ENCODE data around the gene HNRNPH1.

HNRNPH1 gene

GRCh38 chr5:179601871-179602625, 21.4 kb downstream of the HNRNPH1 start:
- Histone ChIP-seq H3K27me3 (ENCODE audit: control insufficient read depth in 1 of 2, insufficient read depth in 2 of 2, low read length in 2 of 2) (no peaks in the 10 kb centered on the region), H3K4me1 (ENCODE audit: control insufficient read depth, insufficient read depth, low read length) (peaks cover 16% of the 10 kb centered on the region), H3K27ac (ENCODE audit: low read length) (no peak overlapping the region), H3K4me3 (ENCODE audit: low read length in 2 of 2) (no peak overlapping the region), H3K9me3 (ENCODE audit: control insufficient read depth in 2 of 2, low read length in 2 of 2) (no peaks in the 10 kb centered on the region), H3K36me3 (ENCODE audit: control insufficient read depth in 2 of 2, insufficient read depth in 2 of 2, low read length in 2 of 2) (peaks cover 53 to 54% of the 10 kb centered on the region in 2 donors), H3K9ac (ENCODE audit: low read length in 2 of 2) (no peak overlapping the region)

GRCh38 chr5:179599973-179600372, 23.5 kb downstream of the HNRNPH1 start:
- no peaks in the 10 kb centered on the region for H3K27me3 ChIP-seq (ENCODE audit: control insufficient read depth in 1 of 2, insufficient read depth in 2 of 2, low read length in 2 of 2)
- H3K9me3 ChIP-seq (ENCODE audit: control insufficient read depth in 2 of 2, low read length in 2 of 2), result no peaks in the 10 kb centered on the region
- H3K4me3 ChIP-seq (ENCODE audit: low read length in 2 of 2), result no peak overlapping the region
- peaks cover 3% of the 10 kb centered on the region for H3K4me1 ChIP-seq (ENCODE audit: control insufficient read depth, insufficient read depth, low read length)
- H3K27ac ChIP-seq (ENCODE audit: low read length), result no peak overlapping the region
- peaks cover 41 to 48% of the 10 kb centered on the region in 2 donors for H3K36me3 ChIP-seq (ENCODE audit: control insufficient read depth in 2 of 2, insufficient read depth in 2 of 2, low read length in 2 of 2)
- H3K9ac ChIP-seq (ENCODE audit: low read length in 2 of 2), result no peak overlapping the region

GRCh38 chr5:179599566-179599965, 23.9 kb downstream of the HNRNPH1 start:
- Histone ChIP-seq H3K9ac (ENCODE audit: low read length in 2 of 2) (no peak overlapping the region), H3K9me3 (ENCODE audit: control insufficient read depth in 2 of 2, low read length in 2 of 2) (no peaks in the 10 kb centered on the region), H3K36me3 (ENCODE audit: control insufficient read depth in 2 of 2, insufficient read depth in 2 of 2, low read length in 2 of 2) (peaks cover 44 to 51% of the 10 kb centered on the region in 2 donors), H3K4me3 (ENCODE audit: low read length in 2 of 2) (no peak overlapping the region), H3K4me1 (ENCODE audit: control insufficient read depth, insufficient read depth, low read length) (peaks cover 3% of the 10 kb centered on the region), H3K27ac (ENCODE audit: low read length) (no peak overlapping the region), H3K27me3 (ENCODE audit: control insufficient read depth in 1 of 2, insufficient read depth in 2 of 2, low read length in 2 of 2) (no peaks in the 10 kb centered on the region)

GRCh38 chr5:179599100-179599499, 24.4 kb downstream of the HNRNPH1 start:
- H3K36me3 ChIP-seq (ENCODE audit: control insufficient read depth in 2 of 2, insufficient read depth in 2 of 2, low read length in 2 of 2), result peaks cover 43 to 52% of the 10 kb centered on the region in 2 donors
- no peaks in the 10 kb centered on the region for H3K27me3 ChIP-seq (ENCODE audit: control insufficient read depth in 1 of 2, insufficient read depth in 2 of 2, low read length in 2 of 2)
- peaks cover 3% of the 10 kb centered on the region for H3K4me1 ChIP-seq (ENCODE audit: control insufficient read depth, insufficient read depth, low read length)
- no peak overlapping the region for H3K27ac ChIP-seq (ENCODE audit: low read length)
- no peaks in the 10 kb centered on the region for H3K9me3 ChIP-seq (ENCODE audit: control insufficient read depth in 2 of 2, low read length in 2 of 2)
- no peak overlapping the region for H3K4me3 ChIP-seq (ENCODE audit: low read length in 2 of 2)
- H3K9ac ChIP-seq (ENCODE audit: low read length in 2 of 2), result no peak overlapping the region

- H3K4me3 ChIP-seq (ENCODE audit: low read length in 2 of 2), result no peak overlapping the region
- no peaks in the 10 kb centered on the region for H3K9me3 ChIP-seq (ENCODE audit: control insufficient read depth in 2 of 2, low read length in 2 of 2)
- no peak overlapping the region for H3K9ac ChIP-seq (ENCODE audit: low read length in 2 of 2)
- H3K36me3 ChIP-seq (ENCODE audit: control insufficient read depth in 2 of 2, insufficient read depth in 2 of 2, low read length in 2 of 2), result peaks cover 48 to 56% of the 10 kb centered on the region in 2 donors
- no peaks in the 10 kb centered on the region for H3K27me3 ChIP-seq (ENCODE audit: control insufficient read depth in 1 of 2, insufficient read depth in 2 of 2, low read length in 2 of 2)
- peaks cover 3% of the 10 kb centered on the region for H3K4me1 ChIP-seq (ENCODE audit: control insufficient read depth, insufficient read depth, low read length)
- no peak overlapping the region for H3K27ac ChIP-seq (ENCODE audit: low read length)
Measured at GRCh38 chr5:179596421-179596820, 27.1 kb downstream of the HNRNPH1 start.

GRCh38 chr5:179595916-179596315, 27.6 kb downstream of the HNRNPH1 start:
- peaks cover 50 to 57% of the 10 kb centered on the region in 2 donors for H3K36me3 ChIP-seq (ENCODE audit: control insufficient read depth in 2 of 2, insufficient read depth in 2 of 2, low read length in 2 of 2)
- no peak overlapping the region for H3K27ac ChIP-seq (ENCODE audit: low read length)

GRCh38 chr5:179588166-179588565, 35.3 kb downstream of the HNRNPH1 start:
- Histone ChIP-seq H3K36me3 (ENCODE audit: control insufficient read depth in 2 of 2, insufficient read depth in 2 of 2, low read length in 2 of 2) (peaks cover 39 to 44% of the 10 kb centered on the region in 2 donors), H3K9me3 (ENCODE audit: control insufficient read depth in 2 of 2, low read length in 2 of 2) (no peaks in the 10 kb centered on the region), H3K9ac (ENCODE audit: low read length in 2 of 2) (no peak overlapping the region), H3K27me3 (ENCODE audit: control insufficient read depth in 1 of 2, insufficient read depth in 2 of 2, low read length in 2 of 2) (no peaks in the 10 kb centered on the region), H3K27ac (ENCODE audit: low read length) (no peak overlapping the region), H3K4me3 (ENCODE audit: low read length in 2 of 2) (no peak overlapping the region), H3K4me1 (ENCODE audit: control insufficient read depth, insufficient read depth, low read length) (no peaks in the 10 kb centered on the region)

More at GRCh38 chr5:179595916-179596315, 27.6 kb downstream of the HNRNPH1 start:
- no peak overlapping the region for H3K9ac ChIP-seq (ENCODE audit: low read length in 2 of 2)
- peaks cover 3% of the 10 kb centered on the region for H3K4me1 ChIP-seq (ENCODE audit: control insufficient read depth, insufficient read depth, low read length)
- no peaks in the 10 kb centered on the region for H3K27me3 ChIP-seq (ENCODE audit: control insufficient read depth in 1 of 2, insufficient read depth in 2 of 2, low read length in 2 of 2)
- no peak overlapping the region for H3K4me3 ChIP-seq (ENCODE audit: low read length in 2 of 2)
- no peaks in the 10 kb centered on the region for H3K9me3 ChIP-seq (ENCODE audit: control insufficient read depth in 2 of 2, low read length in 2 of 2)

- Histone ChIP-seq H3K36me3 (ENCODE audit: control insufficient read depth in 2 of 2, insufficient read depth in 2 of 2, low read length in 2 of 2) (peaks cover 29 to 35% of the 10 kb centered on the region in 2 donors), H3K9ac (ENCODE audit: low read length in 2 of 2) (no peak overlapping the region), H3K27ac (ENCODE audit: low read length) (no peak overlapping the region)
Measured at GRCh38 chr5:179585941-179586401, 37.5 kb downstream of the HNRNPH1 start.

GRCh38 chr5:179577286-179577960, 46.0 kb downstream of the HNRNPH1 start:
- no peak overlapping the region for H3K27ac ChIP-seq (ENCODE audit: low read length)
- no peak overlapping the region for H3K4me3 ChIP-seq (ENCODE audit: low read length in 2 of 2)
- H3K9ac ChIP-seq (ENCODE audit: low read length in 2 of 2), result no peak overlapping the region
- H3K27me3 ChIP-seq (ENCODE audit: control insufficient read depth in 1 of 2, insufficient read depth in 2 of 2, low read length in 2 of 2), result no peaks in the 10 kb centered on the region
- no peaks in the 10 kb centered on the region for H3K4me1 ChIP-seq (ENCODE audit: control insufficient read depth, insufficient read depth, low read length)
- no peaks in the 10 kb centered on the region for H3K9me3 ChIP-seq (ENCODE audit: control insufficient read depth in 2 of 2, low read length in 2 of 2)
- H3K36me3 ChIP-seq (ENCODE audit: control insufficient read depth in 2 of 2, insufficient read depth in 2 of 2, low read length in 2 of 2), result peaks cover 13 to 20% of the 10 kb centered on the region in 2 donors

More at GRCh38 chr5:179585941-179586401, 37.5 kb downstream of the HNRNPH1 start:
- Histone ChIP-seq H3K4me1 (ENCODE audit: control insufficient read depth, insufficient read depth, low read length) (no peaks in the 10 kb centered on the region), H3K4me3 (ENCODE audit: low read length in 2 of 2) (no peak overlapping the region), H3K27me3 (ENCODE audit: control insufficient read depth in 1 of 2, insufficient read depth in 2 of 2, low read length in 2 of 2) (no peaks in the 10 kb centered on the region), H3K9me3 (ENCODE audit: control insufficient read depth in 2 of 2, low read length in 2 of 2) (no peaks in the 10 kb centered on the region)

GRCh38 chr5:179572386-179572785, 51.1 kb downstream of the HNRNPH1 start:
- Histone ChIP-seq H3K4me3 (ENCODE audit: low read length in 2 of 2) (no peak overlapping the region), H3K27me3 (ENCODE audit: control insufficient read depth in 1 of 2, insufficient read depth in 2 of 2, low read length in 2 of 2) (no peaks in the 10 kb centered on the region), H3K9ac (ENCODE audit: low read length in 2 of 2) (no peak overlapping the region), H3K4me1 (ENCODE audit: control insufficient read depth, insufficient read depth, low read length) (no peaks in the 10 kb centered on the region), H3K36me3 (ENCODE audit: control insufficient read depth in 2 of 2, insufficient read depth in 2 of 2, low read length in 2 of 2) (peaks cover 40 to 42% of the 10 kb centered on the region in 2 donors), H3K27ac (ENCODE audit: low read length) (no peak overlapping the region), H3K9me3 (ENCODE audit: control insufficient read depth in 2 of 2, low read length in 2 of 2) (no peaks in the 10 kb centered on the region)

- H3K9ac ChIP-seq (ENCODE audit: low read length in 2 of 2), result no peak overlapping the region
- H3K27me3 ChIP-seq (ENCODE audit: control insufficient read depth in 1 of 2, insufficient read depth in 2 of 2, low read length in 2 of 2), result no peaks in the 10 kb centered on the region
- H3K4me1 ChIP-seq (ENCODE audit: control insufficient read depth, insufficient read depth, low read length), result no peaks in the 10 kb centered on the region
- H3K9me3 ChIP-seq (ENCODE audit: control insufficient read depth in 2 of 2, low read length in 2 of 2), result no peaks in the 10 kb centered on the region
- no peak overlapping the region for H3K27ac ChIP-seq (ENCODE audit: low read length)
- peaks cover 34 to 41% of the 10 kb centered on the region in 2 donors for H3K36me3 ChIP-seq (ENCODE audit: control insufficient read depth in 2 of 2, insufficient read depth in 2 of 2, low read length in 2 of 2)
- H3K4me3 ChIP-seq (ENCODE audit: low read length in 2 of 2), result no peak overlapping the region
Measured at GRCh38 chr5:179568721-179569120, 54.8 kb downstream of the HNRNPH1 start.

Measured in stomach smooth muscle (tissue), 2 donors.